Stimulated activated CD8-positive, alpha-beta memory T cell treated with anti-CD3 and anti-CD28 coated beads, Interleukin-7, amount 100 ng/mL, for 24 hours (primary cell): Measurements from ENCODE around the gene COPG2.

Source experiments
- DNase-seq: peaks from one replicate; pipeline ENCODE4 v3.0.0-alpha.2; 2020; ENCODE audit warnings: low read depth

Gene COPG2

GRCh38 chr7:130471974-130472373, 196.6 kb downstream of the COPG2 start:
- no peak for DNase-seq

- no peak for DNase-seq
These were observed 199.9 kb downstream of the COPG2 start for GRCh38 chr7:130468612-130469011.

- DNase-seq: no peak
These were observed 204.8 kb downstream of the COPG2 start for GRCh38 chr7:130463553-130464434.

GRCh38 chr7:130461272-130461671, 207.3 kb downstream of the COPG2 start:
- DNase-seq: no peak

- DNase-seq: no peak
These were observed 210.3 kb downstream of the COPG2 start for GRCh38 chr7:130458257-130458656.
